PC-9 (cell line): ENCODE results near the gene CHRNG. TPM values are rescaled to one million over a fixed set of nuclear protein-coding genes. Genes with fewer than 3 reads are reported as not detected.

Experiments used
- BruUV-seq: library from RNA; stranded (reverse); fragments of 400-500 nt; replicated peaks from 2 replicates; lab custom pipeline; 2021; lab: Mats Ljungman, UMichigan
- CTCF ChIA-PET: fragments of 300-600 bp; sonication (Branson Sonifier 250); formaldehyde crosslinking; loops from one replicate; lab custom pipeline; 2022; ENCODE audit warnings: antibody characterized with exemption; lab: Charles Lee
- POLR2A ChIA-PET: fragments of 300-600 bp; sonication (Branson Sonifier 250); formaldehyde crosslinking; loops from one replicate; lab custom pipeline; 2022; ENCODE audit warnings: antibody characterized with exemption; ENCODE audit not compliant: unreplicated experiment; lab: Charles Lee
- DNase-seq, 2 experiments: peaks; one replicate each; pipeline versions ENCODE4 v3.0.0 to v3.0.0-alpha.2; 2015 to 2022; ENCODE audit warnings: mixed read lengths in 1 of 2
- H2AFZ ChIP-seq: fragments of 200-600 bp; sonication (generic); 2 replicates; pipeline ENCODE4 v1.8.1; 2017; ENCODE audit warnings: antibody characterized with exemption
- H3F3A ChIP-seq: fragments of 200-600 bp; sonication (generic); 2 replicates; pipeline ENCODE4 v1.8.1; 2017; ENCODE audit warnings: antibody characterized with exemption, mild to moderate bottlenecking, low read depth; ENCODE audit not compliant: insufficient read depth
- H3K27ac ChIP-seq: fragments of 200-600 bp; sonication (generic); 2 replicates; pipeline ENCODE4 v1.6.1; 2016; ENCODE audit warnings: mixed run types
- H3K27me3 ChIP-seq: fragments of 200-600 bp; sonication (generic); 2 replicates; pipeline ENCODE4 v1.6.1; 2016; ENCODE audit warnings: low read depth, mixed run types; ENCODE audit not compliant: insufficient read depth
- H3K36me3 ChIP-seq: fragments of 200-600 bp; sonication (generic); 2 replicates; pipeline ENCODE4 v1.6.1; 2016; ENCODE audit warnings: low read depth, mixed run types
- H3K4me1 ChIP-seq: fragments of 200-600 bp; sonication (generic); replicated peaks from 2 replicates; pipeline ENCODE4 v1.6.1; 2016; ENCODE audit warnings: mixed run types; ENCODE audit not compliant: insufficient read depth
- H3K4me2 ChIP-seq: fragments of 200-600 bp; sonication (generic); 2 replicates; pipeline ENCODE4 v1.6.1; 2017; ENCODE audit warnings: mixed run types
- H3K4me3 ChIP-seq: fragments of 200-600 bp; sonication (generic); 2 replicates; pipeline ENCODE4 v1.6.1; 2016; ENCODE audit warnings: mixed run types
- H3K79me2 ChIP-seq: fragments of 200-600 bp; sonication (generic); 2 replicates; pipeline ENCODE4 v1.6.1; 2017; ENCODE audit warnings: low read depth, mixed run types
- H3K9me2 ChIP-seq: fragments of 200-600 bp; sonication (generic); 2 replicates; pipeline ENCODE4 v1.8.1; 2017; ENCODE audit warnings: mild to moderate bottlenecking; ENCODE audit not compliant: insufficient read depth
- H3K9me3 ChIP-seq: fragments of 200-600 bp; sonication (generic); 2 replicates; pipeline ENCODE4 v1.8.1; 2016; ENCODE audit warnings: low read depth; ENCODE audit not compliant: insufficient read depth
- H4K20me1 ChIP-seq: fragments of 200-600 bp; sonication (generic); 2 replicates; pipeline ENCODE4 v1.8.1; 2017; ENCODE audit not compliant: insufficient read depth
- CTCF ChIP-seq: fragments of 200-600 bp; sonication (generic); conservative IDR thresholded peaks from 2 replicates; pipeline ENCODE4 v1.6.1; 2017; ENCODE audit warnings: mixed run types, antibody characterized with exemption, mild to moderate bottlenecking, moderate library complexity
- EZH2 ChIP-seq: fragments of 200-600 bp; sonication (generic); IDR thresholded peaks from 2 replicates; pipeline ENCODE4 v1.8.0; 2017; ENCODE audit warnings: antibody characterized with exemption, low read depth
- intact Hi-C: fragments of 100-400 bp; cut with micrococcal nuclease; formaldehyde crosslinking; loops from one replicate; pipeline ENCODE4 v1.10.0; 2022; ENCODE audit not compliant: unreplicated experiment
- total RNA-seq: library from RNA; stranded (reverse); gene quantifications from 2 replicates; pipeline ENCODE4 v1.2.3, GENCODE V29; 2021

The CHRNG gene
- total RNA-seq, 1 experiment from 2014 or later, result not detected

- H2AFZ ChIP-seq, result no peak within 1 kb of the TSS
- no peak within 1 kb of the TSS for H3K27ac ChIP-seq
- no peaks in the 10 kb centered on the region for H3K36me3 ChIP-seq
- H3K9me3 ChIP-seq, result no peaks in the 10 kb centered on the region
- CTCF ChIA-PET, result no interaction called here
- no peak for TF ChIP-seq EZH2
- no peak for TF ChIP-seq CTCF
- H3K4me3 ChIP-seq, result no peak within 1 kb of the TSS
- H3K79me2 ChIP-seq, result no peaks in the 10 kb centered on the region
- DNase-seq, result no peak
- H3K4me1 ChIP-seq, result no peaks in the 10 kb centered on the region
- peaks cover 34% of the 10 kb centered on the region for H3K27me3 ChIP-seq
- intact Hi-C loops, result loop anchor here (10.0 kb wide), 2 partner anchors 201 to 621 kb away; no protein-coding TSS in a partner anchor
- no peaks in the 10 kb centered on the region for H3F3A ChIP-seq
- POLR2A ChIA-PET, result no interaction called here
- H3K4me2 ChIP-seq, result no peak within 1 kb of the TSS
- BruUV-seq, result no TSS peak
- H4K20me1 ChIP-seq, result no peaks in the 10 kb centered on the region
- H3K9me2 ChIP-seq, result no peaks in the 10 kb centered on the region
These were observed 13.6 kb upstream of the CHRNG start, which contains the start of gene CHRND for GRCh38 chr2:232525791-232526371. Gene CHRND (plus strand): TSS chr2:232526160. CDS start chr2:232526216, 56 bp downstream.

GRCh38 chr2:232526372-232526941, 13.0 kb upstream of the CHRNG start:
- Histone ChIP-seq H3K4me1 (no peaks in the 10 kb centered on the region), H3K27me3 (peaks cover 29% of the 10 kb centered on the region), H2AFZ (no peak overlapping the region), H3K27ac (no peak overlapping the region), H3K4me3 (no peak overlapping the region), H3K4me2 (no peak overlapping the region), H4K20me1 (no peaks in the 10 kb centered on the region), H3K9me2 (no peaks in the 10 kb centered on the region), H3K9me3 (no peaks in the 10 kb centered on the region), H3F3A (no peaks in the 10 kb centered on the region), H3K79me2 (no peaks in the 10 kb centered on the region), H3K36me3 (no peaks in the 10 kb centered on the region)
- intact Hi-C loops, result loop anchor here (10.0 kb wide), 2 partner anchors 202 to 622 kb away; no protein-coding TSS in a partner anchor
- CTCF ChIA-PET, result interaction anchor here (0.5 kb wide), 1 partner anchor 74 kb away, joined by 3 read pairs; no protein-coding TSS in a partner anchor
- no TSS peak for BruUV-seq
- POLR2A ChIA-PET, result no interaction called here
- no peak for DNase-seq
- TF ChIP-seq EZH2 (no peak), CTCF (no peak)

GRCh38 chr2:232527905-232528470, 11.5 kb upstream of the CHRNG start:
- Histone ChIP-seq H3K27ac (no peak overlapping the region), H3K27me3 (peaks cover 17% of the 10 kb centered on the region), H3K9me3 (no peaks in the 10 kb centered on the region), H2AFZ (no peak overlapping the region), H4K20me1 (no peaks in the 10 kb centered on the region), H3K79me2 (no peaks in the 10 kb centered on the region), H3K36me3 (no peaks in the 10 kb centered on the region), H3K4me3 (no peak overlapping the region), H3K9me2 (no peaks in the 10 kb centered on the region), H3K4me1 (no peaks in the 10 kb centered on the region), H3F3A (no peaks in the 10 kb centered on the region), H3K4me2 (no peak overlapping the region)
- intact Hi-C loops, result loop anchor here (10.0 kb wide), 2 partner anchors 203 to 623 kb away; no protein-coding TSS in a partner anchor
- TF ChIP-seq CTCF, result no peak
- no peak for TF ChIP-seq EZH2
- ChIA-PET POLR2A (no interaction called here), CTCF (no interaction called here)
- BruUV-seq, result no TSS peak
- no peak for DNase-seq
